ENCODE data around the gene TC2N. TPM values are rescaled to one million over a fixed set of nuclear protein-coding genes. Genes with fewer than 3 reads are reported as not detected.

Gene TC2N
- total and polyA plus RNA-seq, 9 of the 15 experiments (the other 6 are each of a cell fraction or from before 2014, with no cell fraction given) = 2.0 to 12.5 (median 7.3) TPM

DNA sequence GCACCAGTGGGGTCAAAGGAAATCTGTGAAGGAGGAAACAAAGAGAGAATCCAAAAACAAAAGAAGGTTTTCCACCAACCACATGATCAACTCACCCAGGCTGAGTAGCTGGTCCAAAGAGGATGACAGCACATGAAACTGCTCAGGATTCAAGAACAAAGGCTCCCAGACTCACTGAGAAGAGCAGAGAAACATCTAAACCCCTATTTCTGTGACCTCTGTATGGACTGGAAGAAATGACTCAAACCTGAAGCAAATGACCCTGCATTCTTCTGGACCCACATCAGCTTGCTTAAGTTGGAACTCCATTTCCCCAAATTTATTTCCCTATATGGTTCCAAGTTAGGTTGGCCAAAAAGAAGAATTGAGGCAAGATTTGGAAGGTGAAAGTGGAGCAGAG lies 26.3 kb downstream of the TC2N start:
- Histone ChIP-seq H4K20me1 (replicated peaks; ENCODE audit: control insufficient read depth, insufficient read depth, low read length) (no peaks in the 10 kb centered on the region), H3K27ac (ENCODE audit: extremely low read depth, low read depth, low read length) (no peak overlapping the region), H3K36me3 (ENCODE audit: control insufficient read depth, insufficient read depth, low read length) (no peaks in the 10 kb centered on the region), H3K4me1 (replicated peaks in 1 of 2; ENCODE audit: control insufficient read depth in 2 of 2, insufficient read depth in 2 of 2, low read length in 2 of 2) (peaks cover 2 to 7% of the 10 kb centered on the region in 2 experiments; a peak in 3 of 5 replicates), H3K9me3 (replicated peaks; ENCODE audit: control insufficient read depth, insufficient read depth, low read depth, low read length) (no peaks in the 10 kb centered on the region), H3K79me2 (ENCODE audit: control insufficient read depth, insufficient read depth, low read length) (no peaks in the 10 kb centered on the region), H2AFZ (ENCODE audit: low read depth, low read length) (no peak overlapping the region), H3K4me2 (ENCODE audit: insufficient read depth, low read length) (no peak overlapping the region), H3K9me1 (ENCODE audit: control insufficient read depth, insufficient read depth, low read length) (no peaks in the 10 kb centered on the region), H3K27me3 (ENCODE audit: control insufficient read depth in 2 of 2, insufficient read depth in 2 of 2, low read length in 2 of 2) (peaks cover 0 to under 1% of the 10 kb centered on the region in 2 experiments; a peak in 1 of 5 replicates), H3K4me3 (no peak overlapping the region), H3K9ac (ENCODE audit: insufficient read depth in 1 of 2, low read depth in 2 of 2, low read length in 2 of 2) (no peak overlapping the region)
- BruUV-seq (replicated peaks) = no TSS peak
- intact Hi-C loops (cut with micrococcal nuclease) (no loop called here), in situ Hi-C loops (cut with MboI) (no loop called here)
- FAIRE-seq (no peak), DNase-seq (ENCODE audit: extremely low read depth in 1 of 4, low spot score in 3 of 4) (no peak), ATAC-seq (no peak)
- TF ChIP-seq ZNF324 (CRISPR knock-in tag; IDR thresholded peaks at IDR 0.05) = no peak
- ChIA-PET CTCF (ENCODE audit: low intra/inter-chr PET ratio) (no interaction called here), POLR2A (no interaction called here)

- ATAC-seq (no peak), FAIRE-seq (no peak), DNase-seq (ENCODE audit: extremely low read depth in 1 of 4, low spot score in 3 of 4) (peak in 2 of 4 experiments; percentile 48 to 50)
- H3K9me1 ChIP-seq (ENCODE audit: control insufficient read depth, insufficient read depth, low read length) = no peaks in the 10 kb centered on the region
- intact Hi-C loops (cut with micrococcal nuclease) (no loop called here), in situ Hi-C loops (cut with MboI) (no loop called here)
- H3K4me2 ChIP-seq (ENCODE audit: insufficient read depth, low read length) = no peak overlapping the region
- no peaks in the 10 kb centered on the region for H4K20me1 ChIP-seq (replicated peaks; ENCODE audit: control insufficient read depth, insufficient read depth, low read length)
- peaks cover 3% of the 10 kb centered on the region; the same call in 1 of the 3 replicates for H3K79me2 ChIP-seq (ENCODE audit: control insufficient read depth, insufficient read depth, low read length)
- H3K9ac ChIP-seq (ENCODE audit: insufficient read depth in 1 of 2, low read depth in 2 of 2, low read length in 2 of 2) = no peak overlapping the region
- H3K27ac ChIP-seq (ENCODE audit: extremely low read depth, low read depth, low read length) = no peak overlapping the region
- 63% methylated on average over 1 of the region's 1 CpG for WGBS (ENCODE audit: insufficient coverage, low coverage, missing lambda C conversion rate)
- H2AFZ ChIP-seq (ENCODE audit: low read depth, low read length) = no peak overlapping the region
- H3K4me1 ChIP-seq (replicated peaks in 1 of 2; ENCODE audit: control insufficient read depth in 2 of 2, insufficient read depth in 2 of 2, low read length in 2 of 2) = peaks cover 2 to 13% of the 10 kb centered on the region in 2 experiments; a peak in 3 of 5 replicates
- no peak overlapping the region for H3K4me3 ChIP-seq
- no peaks in the 10 kb centered on the region for H3K36me3 ChIP-seq (ENCODE audit: control insufficient read depth, insufficient read depth, low read length)
- BruUV-seq (replicated peaks) = no TSS peak
- ChIA-PET CTCF (ENCODE audit: low intra/inter-chr PET ratio) (no interaction called here), POLR2A (no interaction called here)
- H3K9me3 ChIP-seq (replicated peaks; ENCODE audit: control insufficient read depth, insufficient read depth, low read depth, low read length) = no peaks in the 10 kb centered on the region
- peaks cover 0 to 5% of the 10 kb centered on the region in 2 experiments; a peak in 1 of 5 replicates for H3K27me3 ChIP-seq (ENCODE audit: control insufficient read depth in 2 of 2, insufficient read depth in 2 of 2, low read length in 2 of 2)
- TF ChIP-seq MTA2 (IDR thresholded peaks at IDR 0.05; ENCODE audit: low read depth) (no peak), ZNF695 (CRISPR knock-in tag; IDR thresholded peaks at IDR 0.05) (no peak), KDM5B (IDR thresholded peaks at IDR 0.05; ENCODE audit: insufficient replicate concordance, low read depth, low read length) (no peak), ZNF253 (CRISPR knock-in tag; conservative IDR thresholded peaks at IDR 0.05) (no peak), MAFF (IDR thresholded peaks at IDR 0.05; ENCODE audit: low read length) (no peak), DACH1 (IDR thresholded peaks at IDR 0.05; ENCODE audit: partially characterized antibody) (no peak), HNRNPLL (IDR thresholded peaks at IDR 0.05; ENCODE audit: low read depth, low read length, poor library complexity, severe bottlenecking) (no peak), SREBF1 (IDR thresholded peaks at IDR 0.05; ENCODE audit: borderline replicate concordance, low read depth, low read length) (no peak), SMARCE1 (IDR thresholded peaks at IDR 0.05) (no peak), HNRNPL (IDR thresholded peaks at IDR 0.05; ENCODE audit: low read depth, low read length) (no peak)
- TF ChIP-seq, protein P1, sequence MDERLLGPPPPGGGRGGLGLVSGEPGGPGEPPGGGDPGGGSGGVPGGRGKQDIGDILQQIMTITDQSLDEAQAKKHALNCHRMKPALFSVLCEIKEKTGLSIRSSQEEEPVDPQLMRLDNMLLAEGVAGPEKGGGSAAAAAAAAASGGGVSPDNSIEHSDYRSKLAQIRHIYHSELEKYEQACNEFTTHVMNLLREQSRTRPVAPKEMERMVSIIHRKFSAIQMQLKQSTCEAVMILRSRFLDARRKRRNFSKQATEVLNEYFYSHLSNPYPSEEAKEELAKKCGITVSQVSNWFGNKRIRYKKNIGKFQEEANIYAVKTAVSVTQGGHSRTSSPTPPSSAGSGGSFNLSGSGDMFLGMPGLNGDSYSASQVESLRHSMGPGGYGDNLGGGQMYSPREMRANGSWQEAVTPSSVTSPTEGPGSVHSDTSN (CRISPR knock-in tag; IDR thresholded peaks at IDR 0.05; ENCODE audit: low read depth) = no peak
- TF ChIP-seq, protein P1 (tag; conservative IDR thresholded peaks at IDR 0.05; ENCODE audit: low read depth) = no peak
- TF ChIP-seq, protein P2, sequence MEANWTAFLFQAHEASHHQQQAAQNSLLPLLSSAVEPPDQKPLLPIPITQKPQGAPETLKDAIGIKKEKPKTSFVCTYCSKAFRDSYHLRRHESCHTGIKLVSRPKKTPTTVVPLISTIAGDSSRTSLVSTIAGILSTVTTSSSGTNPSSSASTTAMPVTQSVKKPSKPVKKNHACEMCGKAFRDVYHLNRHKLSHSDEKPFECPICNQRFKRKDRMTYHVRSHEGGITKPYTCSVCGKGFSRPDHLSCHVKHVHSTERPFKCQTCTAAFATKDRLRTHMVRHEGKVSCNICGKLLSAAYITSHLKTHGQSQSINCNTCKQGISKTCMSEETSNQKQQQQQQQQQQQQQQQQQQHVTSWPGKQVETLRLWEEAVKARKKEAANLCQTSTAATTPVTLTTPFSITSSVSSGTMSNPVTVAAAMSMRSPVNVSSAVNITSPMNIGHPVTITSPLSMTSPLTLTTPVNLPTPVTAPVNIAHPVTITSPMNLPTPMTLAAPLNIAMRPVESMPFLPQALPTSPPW (CRISPR knock-in tag; IDR thresholded peaks at IDR 0.05) = no peak
Measured at GRCh38 chr14:91839749-91840148, 27.6 kb downstream of the TC2N start.
